WI38 (cell line): Measurements from ENCODE around the gene TSPAN7.

Experiments
- H3K4me3 ChIP-seq: 2 replicates; pipeline ENCODE4 v1.5.1; 2011; ENCODE audit warnings: low read depth, mild to moderate bottlenecking, control low read depth, low read length
- CTCF ChIP-seq: IDR thresholded peaks from 2 replicates; pipeline ENCODE4 v1.5.1; 2012; ENCODE audit warnings: low read depth, mild to moderate bottlenecking, control low read depth, low read length

Gene TSPAN7

GRCh38 chrX:38610849-38611248 is 49.5 kb downstream of the TSPAN7 start:
- TF ChIP-seq CTCF = no peak
- H3K4me3 ChIP-seq = no peak overlapping the region

GRCh38 chrX:38612281-38612680 is 50.9 kb downstream of the TSPAN7 start:
- no peak overlapping the region for H3K4me3 ChIP-seq
- TF ChIP-seq CTCF = no peak

GRCh38 chrX:38614485-38614884 is 53.1 kb downstream of the TSPAN7 start:
- no peak for TF ChIP-seq CTCF
- no peak overlapping the region for H3K4me3 ChIP-seq

GRCh38 chrX:38616904-38617303 is 55.6 kb downstream of the TSPAN7 start:
- TF ChIP-seq CTCF = no peak
- no peak overlapping the region for H3K4me3 ChIP-seq

GRCh38 chrX:38618180-38618579 is 56.8 kb downstream of the TSPAN7 start:
- no peak overlapping the region for H3K4me3 ChIP-seq
- TF ChIP-seq CTCF = no peak

GRCh38 chrX:38620623-38621022 is 59.3 kb downstream of the TSPAN7 start:
- no peak for TF ChIP-seq CTCF
- H3K4me3 ChIP-seq = no peak overlapping the region

GRCh38 chrX:38626296-38626695 is 65.0 kb downstream of the TSPAN7 start:
- H3K4me3 ChIP-seq = no peak overlapping the region
- no peak for TF ChIP-seq CTCF
